Muscle of back (tissue), 11 donors: Measurements from ENCODE around the gene DUS2. TPM values are rescaled to one million over a fixed set of nuclear protein-coding genes. Genes with fewer than 3 reads are reported as not detected.

Experiments used
- DNase-seq, 3 donors: peaks; one replicate each; pipeline versions ENCODE4 v3.0.0 to v3.0.0-alpha.2; 2013
- polyA plus RNA-seq, 10 donors: library from polyadenylated mRNA; unstranded; fragments of 120-200 nt; gene quantifications; one replicate each; pipeline ENCODE4 v1.2.1, GENCODE V29; 2013; ENCODE audit not compliant: insufficient read length in 10 of 10

DUS2 gene
- polyA plus RNA-seq, 10 donors = 10.2 to 15.0 (median 11.0) TPM

- no peak for DNase-seq
Measured at GRCh38 chr16:68126395-68126794, 103.3 kb downstream of the DUS2 start.

GRCh38 chr16:68128577-68129305, 105.7 kb downstream of the DUS2 start:
- DNase-seq = no peak

Other genes with a start within 250 kb of the DUS2 start
- 10 to 100 TPM; 14.1 to 27.2 (median 20.3) TPM for gene RANBP10, start 216.7 kb upstream of the DUS2 start, polyA plus RNA-seq
- gene TSNAXIP1, start 216.4 kb upstream of the DUS2 start, polyA plus RNA-seq = 1 to 10 TPM; 1.1 to 3.5 (median 1.6) TPM
- 10 to 100 TPM; 20.1 to 29.7 (median 24.6) TPM for gene THAP11, start 181.0 kb upstream of the DUS2 start, polyA plus RNA-seq
- gene NUTF2, start 176.4 kb upstream of the DUS2 start, polyA plus RNA-seq = 100 to 1,000 TPM; 104 to 135 (median 122) TPM
- gene CENPT, start 175.6 kb upstream of the DUS2 start, polyA plus RNA-seq = 10 to 100 TPM; 20.8 to 47.6 (median 34.1) TPM
- gene EDC4, start 150.2 kb upstream of the DUS2 start, polyA plus RNA-seq = 100 to 1,000 TPM in 5 of 10 donors, 10 to 100 TPM in 5; 85.2 to 115 (median 100) TPM
- 1 to 10 TPM in 3 of 10 donors, under 1 TPM in 6, not detected in 1; 0.39 to 1.5 (median 0.53) TPM for gene NRN1L, start 138.4 kb upstream of the DUS2 start, polyA plus RNA-seq
- 10 to 100 TPM; 17.1 to 27.5 (median 20.7) TPM for gene PSKH1, start 130.0 kb upstream of the DUS2 start, polyA plus RNA-seq
- gene CTRL, start 91.4 kb upstream of the DUS2 start, polyA plus RNA-seq = 1 to 10 TPM; 1.5 to 5.4 (median 3.1) TPM
- gene PSMB10, start 86.4 kb upstream of the DUS2 start, polyA plus RNA-seq = 10 to 100 TPM; 18.4 to 35.8 (median 26.8) TPM
- 10 to 100 TPM; 12.8 to 34.1 (median 21.9) TPM for gene LCAT, start 79.2 kb upstream of the DUS2 start, polyA plus RNA-seq
- 10 to 100 TPM; 29.8 to 56.0 (median 40.7) TPM for gene SLC12A4, start 54.6 kb upstream of the DUS2 start, polyA plus RNA-seq
- under 1 TPM in 4 of 10 donors, not detected in 6; 0.05 to 0.33 (median 0.17) TPM for gene DPEP3, start 42.8 kb upstream of the DUS2 start, polyA plus RNA-seq
- gene DPEP2, start 23.8 kb upstream of the DUS2 start, polyA plus RNA-seq = 1 to 10 TPM in 6 of 10 donors, under 1 TPM in 4; 0.63 to 2.5 (median 1.2) TPM
- gene DPEP2NB, start 7.4 kb upstream of the DUS2 start, polyA plus RNA-seq = not detected
- gene DDX28, start 52 bp upstream of the DUS2 start, polyA plus RNA-seq = 1 to 10 TPM; 4.6 to 6.7 (median 5.5) TPM
- gene NFATC3, start 62.1 kb downstream of the DUS2 start, polyA plus RNA-seq = 10 to 100 TPM; 24.3 to 30.9 (median 27.0) TPM
- gene ESRP2, start 212.8 kb downstream of the DUS2 start, polyA plus RNA-seq = 10 to 100 TPM in 1 of 10 donors, 1 to 10 TPM in 3, under 1 TPM in 6; 0.32 to 10.1 (median 0.79) TPM
- gene PLA2G15, start 222.1 kb downstream of the DUS2 start, polyA plus RNA-seq = 10 to 100 TPM; 20.8 to 30.6 (median 28.0) TPM
- gene SLC7A6, start 241.2 kb downstream of the DUS2 start, polyA plus RNA-seq = 10 to 100 TPM in 5 of 10 donors, 1 to 10 TPM in 5; 6.3 to 12.0 (median 9.9) TPM